Thyroid gland (tissue), 4 donors: ENCODE data around the gene INO80.

Experiments used
- CTCF ChIP-seq, 6 experiments: fragments of 200-600 bp in 3 of 6; fragments of 450-650 bp in 3 of 6; sonication (generic) in 3 of 6; IDR thresholded peaks; one replicate each; pipeline ENCODE4 v1.5.1; 2016 to 2019; ENCODE audit warnings: antibody characterized with exemption in 6 of 6, mild to moderate bottlenecking in 2 of 6, inconsistent platforms in 1 of 6, moderate library complexity in 1 of 6
- POLR2A ChIP-seq, 2 donors: fragments of 450-650 bp; IDR thresholded peaks; one replicate each; pipeline ENCODE4 v1.6.1; 2017; ENCODE audit warnings: antibody characterized with exemption in 2 of 2, mild to moderate bottlenecking in 2 of 2, moderate library complexity in 1 of 2

- TF ChIP-seq CTCF (IDR thresholded peaks at IDR 0.05): no peak
- TF ChIP-seq POLR2A (IDR thresholded peaks at IDR 0.05): no peak
Observed at GRCh38 chr15:41106947-41107346, 9.1 kb downstream of the INO80 start.
